ENCODE measurements around the gene DDHD1.
A peak's percentile ranks its signal among the peaks of the same experiment; 100 is the strongest.

The DDHD1 gene

DNA sequence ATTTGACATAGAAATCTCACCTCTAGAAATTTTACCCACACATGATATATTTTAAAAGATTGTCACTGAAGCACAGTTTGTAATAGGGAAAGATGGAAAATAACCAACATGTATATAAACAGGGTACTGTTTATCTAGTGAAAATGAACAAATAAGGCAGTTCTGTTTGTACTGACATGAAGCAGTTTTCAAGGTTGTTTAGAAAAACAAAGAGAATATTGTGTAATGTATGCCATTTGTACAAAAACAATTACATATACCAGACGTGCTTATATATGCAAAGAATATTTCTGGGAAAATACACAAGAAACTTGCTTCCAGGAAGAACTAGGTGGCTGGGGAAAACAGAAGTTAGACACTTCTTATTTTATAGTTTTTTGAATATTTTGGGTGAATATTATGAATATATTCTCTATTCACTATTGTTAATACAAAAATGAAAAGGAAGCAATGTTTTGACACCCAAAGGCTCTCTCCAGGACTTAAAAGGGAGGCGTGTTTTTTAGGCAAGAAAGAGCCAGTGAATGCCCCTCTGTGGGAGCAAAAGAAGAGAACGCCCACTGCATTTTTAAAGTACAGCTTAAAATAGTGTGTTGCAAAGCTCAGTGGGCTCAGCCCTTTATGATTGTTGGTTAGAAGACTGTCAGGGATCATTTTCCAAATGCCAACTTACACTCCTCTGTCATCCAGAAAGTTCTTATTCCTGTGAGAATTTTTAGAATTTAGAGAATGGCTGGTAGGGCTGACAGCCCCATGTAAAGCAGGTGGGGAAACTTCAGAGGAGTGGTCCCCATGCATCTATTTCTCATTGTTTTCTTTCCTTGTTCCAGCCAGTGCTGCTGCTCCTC is 142.7 kb downstream of the DDHD1 start:
- TF ChIP-seq, protein P1, sequence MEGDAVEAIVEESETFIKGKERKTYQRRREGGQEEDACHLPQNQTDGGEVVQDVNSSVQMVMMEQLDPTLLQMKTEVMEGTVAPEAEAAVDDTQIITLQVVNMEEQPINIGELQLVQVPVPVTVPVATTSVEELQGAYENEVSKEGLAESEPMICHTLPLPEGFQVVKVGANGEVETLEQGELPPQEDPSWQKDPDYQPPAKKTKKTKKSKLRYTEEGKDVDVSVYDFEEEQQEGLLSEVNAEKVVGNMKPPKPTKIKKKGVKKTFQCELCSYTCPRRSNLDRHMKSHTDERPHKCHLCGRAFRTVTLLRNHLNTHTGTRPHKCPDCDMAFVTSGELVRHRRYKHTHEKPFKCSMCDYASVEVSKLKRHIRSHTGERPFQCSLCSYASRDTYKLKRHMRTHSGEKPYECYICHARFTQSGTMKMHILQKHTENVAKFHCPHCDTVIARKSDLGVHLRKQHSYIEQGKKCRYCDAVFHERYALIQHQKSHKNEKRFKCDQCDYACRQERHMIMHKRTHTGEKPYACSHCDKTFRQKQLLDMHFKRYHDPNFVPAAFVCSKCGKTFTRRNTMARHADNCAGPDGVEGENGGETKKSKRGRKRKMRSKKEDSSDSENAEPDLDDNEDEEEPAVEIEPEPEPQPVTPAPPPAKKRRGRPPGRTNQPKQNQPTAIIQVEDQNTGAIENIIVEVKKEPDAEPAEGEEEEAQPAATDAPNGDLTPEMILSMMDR (IDR thresholded peaks at IDR 0.05): no peak
- Mint-ChIP-seq H3K36me3 (ENCODE audit: low read depth) (peaks cover 5% of the 10 kb centered on the region), H3K9me3 (peaks cover 3% of the 10 kb centered on the region), H3K27me3 (ENCODE audit: low read depth, poor library complexity) (peaks cover 9% of the 10 kb centered on the region), H3K27ac (peak overlapping the region; percentile 50), H3K4me1 (peaks cover 21% of the 10 kb centered on the region), H3K4me3 (no peak overlapping the region)
- no peak for DNase-seq

DNA sequence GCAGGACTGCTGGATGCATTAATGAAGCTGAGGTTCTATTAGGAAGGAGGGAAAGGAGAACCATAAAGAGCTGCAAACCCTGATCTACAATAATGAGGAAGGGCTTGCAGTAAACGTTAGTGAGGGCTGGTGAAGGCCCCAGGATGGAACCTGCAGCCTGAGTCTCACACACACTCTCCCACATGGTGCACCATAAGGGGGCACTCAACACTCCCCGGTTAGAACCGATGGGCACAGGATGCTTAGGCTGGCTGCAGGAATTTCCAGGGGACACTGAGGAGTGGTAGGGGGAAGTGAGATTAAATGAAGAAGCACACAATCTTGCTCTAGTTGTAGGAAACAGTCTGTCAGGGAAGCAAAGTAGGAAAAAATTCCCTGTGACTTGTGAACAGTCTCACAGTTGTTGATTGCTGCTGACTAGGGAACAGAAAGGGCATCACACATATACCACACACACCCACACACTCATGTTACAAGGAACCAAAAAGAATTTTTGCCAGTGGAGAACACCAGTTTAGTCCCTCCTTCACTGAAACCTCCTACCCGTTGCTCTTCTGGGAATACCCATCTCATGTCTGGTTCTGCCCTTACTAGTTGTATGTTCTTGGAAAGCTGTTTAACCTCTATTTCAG is 146.1 kb downstream of the DDHD1 start:
- Mint-ChIP-seq H3K27me3 (ENCODE audit: low read depth, poor library complexity) (peaks cover 4% of the 10 kb centered on the region), H3K4me3 (no peak overlapping the region), H3K36me3 (ENCODE audit: low read depth) (no peaks in the 10 kb centered on the region), H3K4me1 (peaks cover 30% of the 10 kb centered on the region), H3K27ac (peak overlapping the region; percentile 5), H3K9me3 (no peaks in the 10 kb centered on the region)
- DNase-seq: no peak
- TF ChIP-seq, protein P1 (IDR thresholded peaks at IDR 0.05): no peak

DNA sequence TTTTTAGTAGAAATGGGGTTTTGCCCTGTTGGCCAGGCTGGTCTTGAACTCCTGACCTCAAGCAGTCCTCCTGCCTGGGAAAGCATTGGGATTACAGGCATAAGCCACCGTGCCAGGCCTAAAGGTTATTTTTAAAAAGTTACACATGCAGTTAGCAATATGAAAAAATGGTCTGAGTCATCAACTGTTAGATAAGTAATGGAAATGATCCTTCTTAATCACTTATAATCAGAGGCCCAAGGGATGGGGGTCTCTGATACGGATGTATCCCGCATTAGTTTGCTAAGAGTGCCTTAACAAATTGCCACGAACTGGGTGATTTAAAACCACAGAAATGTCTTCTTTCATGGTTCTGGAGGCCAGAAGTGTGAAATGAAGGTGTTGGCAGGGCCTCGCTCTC is 148.1 kb downstream of the DDHD1 start:
- peaks cover 20% of the 10 kb centered on the region for H3K4me1 Mint-ChIP-seq
- TF ChIP-seq, protein P1 (IDR thresholded peaks at IDR 0.05): no peak
- H3K36me3 Mint-ChIP-seq (ENCODE audit: low read depth): no peaks in the 10 kb centered on the region
- no peak for DNase-seq
- H3K27ac Mint-ChIP-seq: no peak overlapping the region
- H3K9me3 Mint-ChIP-seq: no peaks in the 10 kb centered on the region
- peaks cover 4% of the 10 kb centered on the region for H3K27me3 Mint-ChIP-seq (ENCODE audit: low read depth, poor library complexity)
- H3K4me3 Mint-ChIP-seq: no peak overlapping the region

DNA sequence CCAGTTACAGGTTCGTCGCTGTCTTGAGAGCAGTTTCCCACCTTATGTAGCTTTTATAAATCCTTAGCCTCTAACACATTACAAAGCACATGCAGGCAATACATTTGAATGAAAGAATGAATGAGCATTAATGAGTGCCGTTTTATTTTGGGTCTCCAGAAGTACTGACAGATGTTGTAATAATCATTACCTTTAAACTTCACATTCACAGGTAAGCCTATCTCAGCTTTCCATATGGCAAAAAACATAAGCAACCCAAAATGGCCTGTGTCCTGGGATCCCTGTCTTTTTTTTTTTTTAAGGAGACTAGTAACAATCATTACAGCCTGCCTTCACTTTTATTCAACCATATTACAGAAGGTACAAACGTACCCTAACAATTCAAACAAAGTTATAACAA is 149.3 kb downstream of the DDHD1 start:
- Mint-ChIP-seq H3K4me1 (peaks cover 20% of the 10 kb centered on the region), H3K27me3 (ENCODE audit: low read depth, poor library complexity) (peaks cover 4% of the 10 kb centered on the region), H3K9me3 (peaks cover 3% of the 10 kb centered on the region), H3K36me3 (ENCODE audit: low read depth) (no peaks in the 10 kb centered on the region), H3K4me3 (no peak overlapping the region), H3K27ac (no peak overlapping the region)
- no peak for DNase-seq
- TF ChIP-seq, protein P1 (IDR thresholded peaks at IDR 0.05): no peak

DNA sequence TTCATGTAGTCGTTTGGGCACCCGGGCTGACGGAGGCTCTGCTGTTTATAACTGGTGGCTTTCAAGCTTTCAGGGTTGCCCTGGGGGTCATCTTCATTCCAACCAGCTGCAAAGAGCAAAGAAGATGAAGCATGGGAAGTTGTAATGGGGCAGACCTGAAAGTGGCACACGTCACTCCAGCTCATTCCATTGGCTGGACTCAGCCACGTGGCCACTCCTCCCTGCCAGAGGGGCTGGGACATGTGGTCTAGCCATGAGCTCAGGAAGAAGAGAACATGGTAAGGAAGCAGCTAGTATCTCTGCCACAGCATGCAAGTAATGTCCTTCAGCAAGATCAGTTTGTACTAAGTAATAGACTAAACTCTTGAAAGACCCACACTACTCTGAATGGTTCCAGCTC is 150.5 kb downstream of the DDHD1 start:
- Mint-ChIP-seq H3K4me1 (peaks cover 20% of the 10 kb centered on the region), H3K27ac (no peak overlapping the region), H3K4me3 (no peak overlapping the region), H3K36me3 (ENCODE audit: low read depth) (no peaks in the 10 kb centered on the region), H3K27me3 (ENCODE audit: low read depth, poor library complexity) (no peaks in the 10 kb centered on the region), H3K9me3 (peaks cover 3% of the 10 kb centered on the region)
- TF ChIP-seq, protein P1 (IDR thresholded peaks at IDR 0.05): no peak
- no peak for DNase-seq

Data from nephron progenitor cell (in vitro differentiated cells).